Smooth muscle cell (in vitro differentiated cells): Measurements from ENCODE around the gene SLC12A6. TPM values are rescaled to one million over a fixed set of nuclear protein-coding genes. Genes with fewer than 3 reads are reported as not detected.
A peak's percentile ranks its signal among the peaks of the same experiment; 100 is the strongest.

ENCODE experiments used
- DNase-seq: peaks from one replicate; lab custom pipeline; 2025; ENCODE audit not compliant: unreplicated experiment; lab: John Stamatoyannopoulos, UW
- H2AFZ ChIP-seq: fragments of 200-600 bp; sonication (generic); 2 replicates; pipeline ENCODE4 v1.6.0; 2016; ENCODE audit warnings: antibody characterized with exemption, low read depth, mild to moderate bottlenecking
- H3F3A ChIP-seq: fragments of 200-600 bp; sonication (generic); 2 replicates; pipeline ENCODE4 v1.6.0; 2017; ENCODE audit warnings: antibody characterized with exemption, low read depth
- H3K27ac ChIP-seq: fragments of 200-600 bp; sonication (generic); 2 replicates; pipeline ENCODE4 v1.5.1; 2016; ENCODE audit warnings: low read depth, mild to moderate bottlenecking
- H3K27me3 ChIP-seq: fragments of 200-600 bp; sonication (generic); 2 replicates; pipeline ENCODE4 v1.6.1; 2016; ENCODE audit warnings: low read depth, mild to moderate bottlenecking
- H3K36me3 ChIP-seq: fragments of 200-600 bp; sonication (generic); 2 replicates; pipeline ENCODE4 v1.5.1; 2016; ENCODE audit warnings: low read depth
- H3K4me1 ChIP-seq: fragments of 200-600 bp; sonication (generic); 2 replicates; pipeline ENCODE4 v1.5.1; 2016; ENCODE audit warnings: low read depth
- H3K4me2 ChIP-seq: fragments of 200-600 bp; sonication (generic); 2 replicates; pipeline ENCODE4 v1.6.0; 2016; ENCODE audit warnings: mild to moderate bottlenecking
- H3K4me3 ChIP-seq: fragments of 200-600 bp; sonication (generic); 2 replicates; pipeline ENCODE4 v1.5.1; 2016; ENCODE audit warnings: mild to moderate bottlenecking
- H3K79me2 ChIP-seq: fragments of 200-600 bp; sonication (generic); 2 replicates; pipeline ENCODE4 v1.6.0; 2016; ENCODE audit warnings: low read depth, mild to moderate bottlenecking
- H3K9ac ChIP-seq: fragments of 200-600 bp; sonication (generic); 2 replicates; pipeline ENCODE4 v1.6.0; 2016; ENCODE audit warnings: low read depth
- H3K9me3 ChIP-seq: fragments of 200-600 bp; sonication (generic); replicated peaks from 2 replicates; pipeline ENCODE4 v1.5.1; 2016; ENCODE audit warnings: low read depth
- H4K20me1 ChIP-seq: fragments of 200-600 bp; sonication (generic); 2 replicates; pipeline ENCODE4 v1.6.0; 2016; ENCODE audit warnings: low read depth
- CTCF ChIP-seq: fragments of 200-600 bp; sonication (generic); IDR thresholded peaks from 2 replicates; pipeline ENCODE4 v1.5.1; 2017; ENCODE audit warnings: borderline replicate concordance, mild to moderate bottlenecking, antibody characterized with exemption; ENCODE audit not compliant: insufficient read depth, poor library complexity, severe bottlenecking
- WGBS: methylation state at CpG from one replicate; pipeline ENCODE4 v1.1.7; 2016; ENCODE audit warnings: low lambda C conversion rate; 5-methylcytosine and 5-hydroxymethylcytosine counted together
- polyA plus RNA-seq: library from polyadenylated mRNA; unstranded; fragments of >200 nt; fragmentation: Nextera tagmentation; extraction: Ambion mirVana; gene quantifications from 2 replicates; pipeline ENCODE4 v1.2.1, GENCODE V29; 2016
- total RNA-seq: library from RNA; depleted of rRNA; stranded (reverse); fragments of >200 nt; gene quantifications from 2 replicates; pipeline ENCODE4 v1.2.3, GENCODE V29; 2014

SLC12A6 gene
- total and polyA plus RNA-seq, 2 experiments from 2014 or later, result 3.0 to 11.3 TPM

- Histone ChIP-seq H3K36me3 (no peaks in the 10 kb centered on the region), H3K9me3 (no peaks in the 10 kb centered on the region), H3K4me3 (no peak overlapping the region), H2AFZ (no peak overlapping the region), H4K20me1 (peaks cover 4% of the 10 kb centered on the region), H3K27me3 (no peaks in the 10 kb centered on the region), H3K27ac (no peak overlapping the region), H3K4me2 (no peak overlapping the region), H3F3A (no peaks in the 10 kb centered on the region), H3K9ac (no peak overlapping the region), H3K79me2 (no peaks in the 10 kb centered on the region), H3K4me1 (peaks cover 8% of the 10 kb centered on the region)
- WGBS, result 98% methylated on average over 7 of the region's 7 CpGs
- no peak for DNase-seq
- TF ChIP-seq CTCF, result no peak
These were observed 23.7 kb upstream of the SLC12A6 start for GRCh38 chr15:34361278-34361677.

GRCh38 chr15:34360298-34360697, 22.7 kb upstream of the SLC12A6 start:
- TF ChIP-seq CTCF, result no peak
- Histone ChIP-seq H3K4me1 (no peaks in the 10 kb centered on the region), H3K4me2 (no peak overlapping the region), H3F3A (no peaks in the 10 kb centered on the region), H2AFZ (no peak overlapping the region), H4K20me1 (peaks cover under 1% of the 10 kb centered on the region), H3K79me2 (no peaks in the 10 kb centered on the region), H3K27me3 (no peaks in the 10 kb centered on the region), H3K27ac (peak overlapping the region; percentile 6), H3K4me3 (no peak overlapping the region), H3K9me3 (no peaks in the 10 kb centered on the region), H3K36me3 (no peaks in the 10 kb centered on the region), H3K9ac (no peak overlapping the region)
- DNase-seq, result no peak
- 40% methylated on average over 1 of the region's 1 CpG for WGBS

GRCh38 chr15:34359416-34359815, 21.8 kb upstream of the SLC12A6 start:
- Histone ChIP-seq H3K4me1 (no peaks in the 10 kb centered on the region), H3K4me2 (no peak overlapping the region), H3K27me3 (no peaks in the 10 kb centered on the region), H3K36me3 (no peaks in the 10 kb centered on the region), H3K9ac (no peak overlapping the region), H3F3A (no peaks in the 10 kb centered on the region), H3K27ac (no peak overlapping the region), H3K4me3 (no peak overlapping the region), H3K9me3 (no peaks in the 10 kb centered on the region), H2AFZ (no peak overlapping the region), H3K79me2 (no peaks in the 10 kb centered on the region), H4K20me1 (no peaks in the 10 kb centered on the region)
- 89% methylated on average over 3 of the region's 3 CpGs for WGBS
- TF ChIP-seq CTCF, result no peak
- no peak for DNase-seq

- no peak overlapping the region for H3K4me2 ChIP-seq
- 100% methylated on average over 4 of the region's 4 CpGs for WGBS
These were observed 21.4 kb upstream of the SLC12A6 start for GRCh38 chr15:34358948-34359347.

More at GRCh38 chr15:34358948-34359347, 21.4 kb upstream of the SLC12A6 start:
- TF ChIP-seq CTCF, result no peak
- no peak overlapping the region for H3K9ac ChIP-seq
- H4K20me1 ChIP-seq, result no peaks in the 10 kb centered on the region
- H3K27ac ChIP-seq, result no peak overlapping the region
- no peaks in the 10 kb centered on the region for H3F3A ChIP-seq
- H3K9me3 ChIP-seq, result no peaks in the 10 kb centered on the region
- H3K4me3 ChIP-seq, result no peak overlapping the region
- DNase-seq, result no peak
- no peaks in the 10 kb centered on the region for H3K27me3 ChIP-seq
- no peaks in the 10 kb centered on the region for H3K4me1 ChIP-seq
- H3K79me2 ChIP-seq, result no peaks in the 10 kb centered on the region
- H2AFZ ChIP-seq, result no peak overlapping the region
- no peaks in the 10 kb centered on the region for H3K36me3 ChIP-seq
